A673 (cell line): ENCODE results near the gene WDR82. TPM values are rescaled to one million over a fixed set of nuclear protein-coding genes. Genes with fewer than 3 reads are reported as not detected.

Experiments
- BruUV-seq: library from RNA; stranded (reverse); fragments of 400-500 nt; replicated peaks from 2 replicates; lab custom pipeline; 2021; lab: Mats Ljungman, UMichigan
- CTCF ChIA-PET: fragments of 300-600 bp; sonication (Branson Sonifier 250); formaldehyde crosslinking; loops from one replicate; lab custom pipeline; 2022; ENCODE audit warnings: antibody characterized with exemption; lab: Charles Lee
- POLR2A ChIA-PET: fragments of 300-600 bp; sonication (Branson Sonifier 250); formaldehyde crosslinking; loops from one replicate; lab custom pipeline; 2022; ENCODE audit warnings: antibody characterized with exemption; ENCODE audit not compliant: low non-redundant PET; lab: Charles Lee
- DNase-seq: peaks from one replicate; pipeline ENCODE4 v3.0.0-alpha.2; 2015; ENCODE audit warnings: low spot score
- H3K27ac ChIP-seq: fragments of 200-600 bp; sonication (generic); 2 replicates; pipeline ENCODE4 v1.5.1; 2016; ENCODE audit warnings: mixed run types, low read depth, mild to moderate bottlenecking, mixed read lengths, antibody characterized with exemption, low read length; ENCODE audit not compliant: poor library complexity, severe bottlenecking
- H3K27me3 ChIP-seq: fragments of 200-600 bp; sonication (generic); replicated peaks from 2 replicates; pipeline ENCODE4 v1.6.1; 2017; ENCODE audit warnings: mixed run types, low read depth, mild to moderate bottlenecking, mixed read lengths, antibody characterized with exemption, low read length; ENCODE audit not compliant: insufficient read depth, poor library complexity
- H3K36me3 ChIP-seq: fragments of 200-600 bp; sonication (generic); 2 replicates; pipeline ENCODE4 v1.6.1; 2016; ENCODE audit warnings: mixed run types, mild to moderate bottlenecking, mixed read lengths, antibody characterized with exemption, low read length; ENCODE audit not compliant: insufficient read depth, poor library complexity, severe bottlenecking
- H3K4me1 ChIP-seq: fragments of 200-600 bp; sonication (generic); 2 replicates; pipeline ENCODE4 v1.6.1; 2017; ENCODE audit warnings: mixed run types, mild to moderate bottlenecking, mixed read lengths, antibody characterized with exemption, low read length; ENCODE audit not compliant: insufficient read depth, poor library complexity, severe bottlenecking
- H3K4me3 ChIP-seq: fragments of 200-600 bp; sonication (generic); 2 replicates; pipeline ENCODE4 v1.5.1; 2016; ENCODE audit warnings: low read depth, mixed run types, mild to moderate bottlenecking, mixed read lengths, low read length; ENCODE audit not compliant: poor library complexity, severe bottlenecking
- H3K9me3 ChIP-seq: fragments of 200-600 bp; sonication (generic); 2 replicates; pipeline ENCODE4 v1.6.1; 2016; ENCODE audit warnings: mixed run types, low read depth, mild to moderate bottlenecking, mixed read lengths, antibody characterized with exemption, low read length; ENCODE audit not compliant: poor library complexity, severe bottlenecking
- CTCF ChIP-seq: fragments of 300-800, 200-600 bp; sonication (generic); conservative IDR thresholded peaks from 2 replicates; pipeline ENCODE4 v1.5.1; 2017; ENCODE audit warnings: low read depth, mild to moderate bottlenecking, antibody characterized with exemption, low read length, moderate library complexity, mixed read lengths
- EZH2 ChIP-seq: fragments of 200-600 bp; sonication (generic); IDR thresholded peaks from 2 replicates; pipeline ENCODE4 v1.6.1; 2017; ENCODE audit warnings: borderline replicate concordance, low read depth, mild to moderate bottlenecking, mixed read lengths, antibody characterized with exemption, low read length; ENCODE audit not compliant: poor library complexity, severe bottlenecking
- intact Hi-C: fragments of 100-400 bp; cut with micrococcal nuclease; formaldehyde crosslinking; loops from one replicate; pipeline ENCODE4 v1.10.0; 2022; ENCODE audit not compliant: unreplicated experiment
- microRNA-seq: library from miRNA; unstranded; fragments of <30 nt; microRNA quantifications from one replicate; pipeline ENCODE4 v1.2.0, GENCODE V29; 2021
- total RNA-seq: library from RNA; stranded (reverse); gene quantifications from 2 replicates; pipeline ENCODE4 v1.2.3, GENCODE V29; 2021

WDR82 gene
- total RNA-seq, 1 experiment from 2014 or later: 54.3 TPM

DNA sequence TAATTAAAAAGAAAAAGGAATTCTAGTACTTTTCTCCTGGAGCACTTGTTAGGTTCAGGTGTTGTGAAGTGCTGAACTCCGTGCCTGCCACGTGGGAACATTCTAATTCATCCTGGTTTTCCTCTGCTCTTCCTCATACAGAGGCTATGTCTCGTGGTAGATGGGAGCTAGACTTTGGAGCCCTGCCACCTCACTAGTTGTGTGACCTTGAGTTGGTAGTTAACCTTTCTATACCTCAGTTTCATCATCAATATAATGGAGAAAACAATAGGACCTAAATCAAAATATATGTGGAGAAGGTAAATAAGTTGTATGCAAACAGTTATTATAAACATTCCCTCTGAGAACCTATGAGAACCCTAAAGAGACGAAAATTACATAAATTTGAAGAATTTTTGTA is 69.9 kb downstream of the WDR82 start:
- H3K27me3 ChIP-seq: no peaks in the 10 kb centered on the region
- no peak for TF ChIP-seq CTCF
- no peak for TF ChIP-seq EZH2
- no peak overlapping the region for H3K27ac ChIP-seq
- H3K4me3 ChIP-seq: no peak overlapping the region
- ChIA-PET POLR2A (no interaction called here), CTCF (no interaction called here)
- BruUV-seq: no TSS peak
- H3K9me3 ChIP-seq: no peaks in the 10 kb centered on the region
- H3K4me1 ChIP-seq: no peaks in the 10 kb centered on the region
- peaks cover 57% of the 10 kb centered on the region for H3K36me3 ChIP-seq
- intact Hi-C loops: no loop called here
- DNase-seq: no peak

GRCh38 chr3:52205727-52206372 is 72.6 kb downstream of the WDR82 start:
- BruUV-seq: no TSS peak
- DNase-seq: no peak
- Histone ChIP-seq H3K27me3 (no peaks in the 10 kb centered on the region), H3K9me3 (no peaks in the 10 kb centered on the region), H3K4me3 (no peak overlapping the region), H3K4me1 (no peaks in the 10 kb centered on the region), H3K36me3 (peaks cover 38% of the 10 kb centered on the region), H3K27ac (no peak overlapping the region)
- TF ChIP-seq CTCF (no peak), EZH2 (no peak)
- POLR2A ChIA-PET: interaction anchor here (0.6 kb wide), 1 partner anchor 373 kb away, joined by 3 read pairs; no protein-coding TSS in a partner anchor
- CTCF ChIA-PET: interaction anchor here (0.6 kb wide), 1 partner anchor 232 kb away, joined by 3 read pairs; the partner anchor contains the start of gene ABHD14B
- intact Hi-C loops: no loop called here

Small RNA genes within 50 kb of the gene (microRNA-seq; reads per million reads assigned to microRNA genes)
- gene MIR135A1 (not detected), gene MIRLET7G (41,353 reads per million, percentile 99 among the genes with 10 or more reads in this experiment)

Other genes starting within 250 kb of the WDR82 start
- 17.2 and 20.1 TPM in 2 replicates for gene DUSP7, start 222.1 kb downstream of the WDR82 start, total RNA-seq
- gene POC1A, start 124.2 kb downstream of the WDR82 start, total RNA-seq: 16.1 and 17.8 TPM in 2 replicates
- 52.2 and 58.6 TPM in 2 replicates for gene ALAS1, start 80.5 kb downstream of the WDR82 start, total RNA-seq
- gene TLR9, start 53.0 kb downstream of the WDR82 start, total RNA-seq: not detected in 2 replicates
- 18.3 and 21.0 TPM in 2 replicates for gene TWF2, start 39.5 kb downstream of the WDR82 start, total RNA-seq
- 3.6 and 5.8 TPM in 2 replicates for gene PPM1M, start 32.9 kb downstream of the WDR82 start, total RNA-seq
- 4.3 and 5.1 TPM in 2 replicates for gene GLYCTK, start 9.2 kb upstream of the WDR82 start, total RNA-seq
- gene DNAH1, start 37.7 kb upstream of the WDR82 start, total RNA-seq: 1.3 and 1.8 TPM in 2 replicates
- 49.5 and 53.1 TPM in 2 replicates for gene BAP1, start 131.4 kb upstream of the WDR82 start, total RNA-seq
- gene PHF7, start 132.0 kb upstream of the WDR82 start, total RNA-seq: 2.9 and 4.5 TPM in 2 replicates
- 0.07 TPM in 1 of 2 replicates, not detected in the other for gene SEMA3G, start 166.5 kb upstream of the WDR82 start, total RNA-seq
- gene TNNC1, start 175.4 kb upstream of the WDR82 start, total RNA-seq: not detected in 2 replicates
- 46.9 and 48.6 TPM in 2 replicates for gene NISCH, start 177.0 kb upstream of the WDR82 start, total RNA-seq
- gene STAB1, start 216.7 kb upstream of the WDR82 start, total RNA-seq: 0.41 TPM in 1 of 2 replicates, not detected in the other